ENCODE measurements around the gene ST7.
A peak's percentile ranks its signal among the peaks of the same experiment; 100 is the strongest.
"Not testable (repeated sequence)": the region's sequence is repeated elsewhere in the genome, so short reads cannot be mapped to it uniquely, and the experiment has no call there.

ST7 gene, protein sequence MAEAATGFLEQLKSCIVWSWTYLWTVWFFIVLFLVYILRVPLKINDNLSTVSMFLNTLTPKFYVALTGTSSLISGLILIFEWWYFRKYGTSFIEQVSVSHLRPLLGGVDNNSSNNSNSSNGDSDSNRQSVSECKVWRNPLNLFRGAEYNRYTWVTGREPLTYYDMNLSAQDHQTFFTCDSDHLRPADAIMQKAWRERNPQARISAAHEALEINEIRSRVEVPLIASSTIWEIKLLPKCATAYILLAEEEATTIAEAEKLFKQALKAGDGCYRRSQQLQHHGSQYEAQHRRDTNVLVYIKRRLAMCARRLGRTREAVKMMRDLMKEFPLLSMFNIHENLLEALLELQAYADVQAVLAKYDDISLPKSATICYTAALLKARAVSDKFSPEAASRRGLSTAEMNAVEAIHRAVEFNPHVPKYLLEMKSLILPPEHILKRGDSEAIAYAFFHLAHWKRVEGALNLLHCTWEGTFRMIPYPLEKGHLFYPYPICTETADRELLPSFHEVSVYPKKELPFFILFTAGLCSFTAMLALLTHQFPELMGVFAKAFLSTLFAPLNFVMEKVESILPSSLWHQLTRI

DNA sequence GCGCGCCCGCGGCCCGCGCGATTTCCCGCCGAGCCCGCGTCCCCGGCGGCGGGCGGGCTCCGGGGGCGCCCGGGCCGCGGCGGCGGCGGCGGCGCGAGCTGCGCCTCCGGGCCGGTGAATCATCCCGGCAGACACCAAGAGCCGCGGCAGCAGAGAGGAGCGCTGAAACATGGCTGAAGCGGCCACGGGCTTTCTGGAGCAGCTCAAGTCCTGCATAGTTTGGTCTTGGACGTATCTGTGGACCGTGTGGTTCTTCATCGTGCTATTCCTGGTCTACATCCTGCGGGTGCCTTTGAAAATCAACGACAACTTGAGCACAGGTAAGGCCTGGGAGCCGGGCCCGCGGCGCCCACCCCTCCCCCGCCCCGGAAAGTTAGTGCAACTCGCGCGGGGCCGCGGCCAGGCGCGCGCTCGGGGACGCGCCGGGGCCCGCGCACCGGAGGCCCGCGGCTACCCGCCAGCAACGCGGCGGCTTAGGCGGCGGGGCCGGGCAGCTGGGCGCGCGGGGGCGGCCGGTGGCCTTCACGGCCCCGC, at the start of gene ST7:
ST7 (plus strand) TSS at position 130 of the 534 bp plus-strand sequence; CDS start at position 170, 40 bp downstream.
- no peak for DNase-seq (ENCODE audit: low read depth)

DNA sequence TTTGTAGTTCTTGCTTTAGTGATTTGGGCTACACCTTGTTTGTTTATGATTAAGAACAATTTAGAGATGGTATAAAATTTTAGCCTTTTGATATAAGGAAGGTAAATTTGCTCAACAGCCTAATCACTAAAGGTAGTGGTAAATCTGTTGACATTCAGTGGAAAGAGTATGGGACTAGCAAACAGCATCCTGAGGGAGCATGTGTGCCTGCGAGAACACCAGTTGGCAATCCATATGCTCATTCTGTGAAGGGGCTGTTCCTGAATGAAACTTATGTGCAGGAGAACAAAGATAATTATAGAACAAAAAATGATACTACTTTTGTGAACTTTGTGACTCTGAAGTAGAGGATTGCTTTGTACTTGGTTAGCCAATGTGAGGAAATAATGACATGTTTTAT, 46.9 kb upstream of the ST7 start:
- no peak for DNase-seq (ENCODE audit: low read depth)

DNA sequence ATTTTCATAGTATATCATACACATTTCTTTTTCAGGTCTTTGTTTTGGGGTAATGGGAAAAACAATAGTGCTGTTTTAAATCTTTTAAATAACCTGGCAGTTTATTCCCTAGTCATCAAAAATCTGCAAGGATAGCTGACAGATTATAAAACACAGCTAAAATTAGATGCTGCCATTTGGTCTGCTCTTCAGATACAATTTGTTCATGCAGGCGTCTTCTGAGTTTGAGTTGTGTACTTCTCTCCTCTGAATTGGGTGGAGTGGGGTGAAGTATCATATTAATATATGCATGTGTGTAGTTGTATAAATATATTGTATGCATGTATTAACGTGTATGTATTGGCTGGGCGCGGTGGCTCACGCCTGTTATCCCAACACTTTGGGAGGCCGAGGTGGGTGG, 42.9 kb upstream of the ST7 start:
- DNase-seq (ENCODE audit: low read depth), result no peak

DNA sequence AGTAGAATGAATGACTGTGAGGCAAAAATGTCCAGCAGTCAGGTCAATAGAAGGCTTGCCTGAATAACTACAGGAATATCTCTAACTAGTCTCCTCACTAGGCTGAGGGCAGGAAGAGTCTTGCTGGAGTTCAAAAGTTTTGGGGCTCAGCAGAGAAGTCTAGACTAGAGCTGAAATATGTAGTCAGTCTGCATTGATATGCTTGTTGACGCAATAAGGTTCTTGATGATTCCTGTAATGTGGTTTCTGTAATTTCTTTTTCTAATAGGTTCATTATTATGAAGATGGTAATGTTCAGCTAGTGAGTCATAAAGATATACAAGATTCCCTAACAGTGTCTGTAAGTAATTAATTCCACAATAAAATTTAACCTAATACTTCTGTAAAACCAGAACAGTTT, 41.5 kb upstream of the ST7 start:
- DNase-seq (ENCODE audit: low read depth), result no peak

GRCh38 chr7:116912269-116912909, 40.9 kb upstream of the ST7 start:
- no peak for DNase-seq (ENCODE audit: low read depth)

DNA sequence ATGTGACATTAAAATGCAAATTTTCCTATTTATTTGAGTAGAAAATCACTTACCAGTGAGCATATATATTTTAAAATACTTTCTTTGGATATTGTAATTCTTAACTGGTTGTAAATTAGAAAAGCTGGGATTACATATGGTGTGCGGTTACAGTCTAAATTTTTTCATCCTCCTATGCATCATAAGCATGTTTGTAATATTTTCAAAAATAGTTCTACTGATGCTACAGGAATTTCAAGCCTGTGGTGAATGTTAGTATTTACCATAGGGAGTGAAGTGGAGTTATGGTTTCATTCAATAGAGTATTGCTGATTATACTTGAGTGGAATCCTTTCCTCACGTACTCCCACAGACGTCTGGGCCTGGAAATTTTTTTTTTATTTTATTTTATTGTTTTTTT, 34.6 kb upstream of the ST7 start:
- no peak for DNase-seq (ENCODE audit: low read depth)

GRCh38 chr7:116920359-116920758, 32.9 kb upstream of the ST7 start:
- no peak for DNase-seq (ENCODE audit: low read depth)

- no peak for DNase-seq (ENCODE audit: low read depth)
Measured at GRCh38 chr7:116922545-116922944, 30.8 kb upstream of the ST7 start.

DNA sequence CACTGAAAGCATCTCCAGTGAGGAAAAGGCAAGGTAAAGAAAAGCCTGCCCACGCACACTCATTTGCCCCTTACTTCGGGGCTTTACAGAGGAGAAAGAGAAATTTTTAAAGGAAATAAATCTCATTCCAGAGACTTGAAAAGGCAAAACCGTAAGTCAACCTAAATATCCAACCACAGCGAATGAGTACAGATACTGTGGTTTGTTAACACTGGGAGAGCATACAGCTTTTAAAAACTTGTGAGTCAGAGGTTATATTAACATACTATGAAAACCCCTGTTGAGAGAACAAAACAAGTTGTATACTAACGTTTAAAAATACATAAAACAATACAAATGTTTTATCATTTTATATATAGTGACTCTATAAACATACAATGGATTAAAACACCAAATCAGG, 28.6 kb upstream of the ST7 start:
- no peak for DNase-seq (ENCODE audit: low read depth)

GRCh38 chr7:116929021-116929420, 24.3 kb upstream of the ST7 start:
- no peak for DNase-seq (ENCODE audit: low read depth)

- peak; percentile 62 for DNase-seq (ENCODE audit: low read depth)
Measured at GRCh38 chr7:116929914-116930913, 23.1 kb upstream of the ST7 start.

GRCh38 chr7:116932566-116932965, 20.7 kb upstream of the ST7 start:
- no peak for DNase-seq (ENCODE audit: low read depth)

DNA sequence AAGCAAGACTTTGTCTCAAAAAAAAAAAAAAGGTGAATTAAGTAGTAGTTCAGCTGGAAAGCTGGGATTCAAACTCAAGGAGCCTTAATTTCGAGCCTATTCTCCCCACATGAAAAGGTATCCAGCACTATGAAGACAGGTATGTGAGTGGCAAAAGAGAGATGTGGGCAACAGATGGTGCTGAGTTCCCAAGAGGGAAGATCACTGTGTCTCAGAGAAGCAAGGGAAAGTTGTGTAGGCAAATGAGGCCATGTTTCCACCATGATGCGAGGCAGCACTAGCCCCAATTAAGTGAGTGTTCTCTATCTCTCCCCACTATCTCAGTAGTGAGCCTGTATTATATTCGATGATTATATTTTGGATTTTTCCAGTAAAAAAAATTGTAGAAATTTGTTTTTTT, 19.8 kb upstream of the ST7 start:
- no peak for DNase-seq (ENCODE audit: low read depth)

DNA sequence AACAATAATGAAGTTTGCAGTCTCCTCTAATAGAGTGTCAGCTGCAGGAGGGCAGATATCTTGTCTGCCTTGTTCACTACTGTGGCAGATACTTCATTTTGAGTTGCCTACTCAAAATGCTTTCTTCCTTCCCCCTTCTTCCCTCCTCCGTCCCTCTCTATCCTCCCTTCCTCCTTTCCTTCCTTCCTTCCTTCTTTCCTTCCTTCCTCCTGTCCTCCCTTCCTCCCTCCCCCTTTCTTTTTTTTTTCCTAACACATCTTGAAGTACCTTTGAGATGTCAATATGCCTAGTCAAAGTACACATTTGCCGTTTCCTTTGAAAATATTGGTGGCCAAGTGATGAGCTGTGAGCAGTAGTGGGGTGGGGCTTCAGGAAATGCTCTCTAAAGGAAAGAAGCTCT, 18.7 kb upstream of the ST7 start:
- no peak for DNase-seq (ENCODE audit: low read depth)

GRCh38 chr7:116936844-116937243, 16.5 kb upstream of the ST7 start:
- DNase-seq (ENCODE audit: low read depth), result not testable (repeated sequence)

GRCh38 chr7:116938678-116939077, 14.6 kb upstream of the ST7 start:
- DNase-seq (ENCODE audit: low read depth), result no peak

- DNase-seq (ENCODE audit: low read depth), result no peak
Measured at GRCh38 chr7:116940689-116941370, 12.5 kb upstream of the ST7 start.

- DNase-seq (ENCODE audit: low read depth), result no peak
Measured at GRCh38 chr7:116942504-116942903, 10.8 kb upstream of the ST7 start.

- DNase-seq (ENCODE audit: low read depth), result no peak
Measured at GRCh38 chr7:116948934-116949333, 4.4 kb upstream of the ST7 start.

- DNase-seq (ENCODE audit: low read depth), result no peak
Measured at GRCh38 chr7:116949941-116950801, 3.1 kb upstream of the ST7 start.

Measured in fibroblast of the conjunctiva (primary cell).